ENCODE measurements around the gene ARHGAP19. TPM values are rescaled to one million over a fixed set of nuclear protein-coding genes. Genes with fewer than 3 reads are reported as not detected.
A peak's percentile ranks its signal among the peaks of the same experiment; 100 is the strongest.

The ARHGAP19 gene
- total and polyA plus RNA-seq, 9 of the 15 experiments (the other 6 are each of a cell fraction or from before 2014, with no cell fraction given): 14.8 to 49.5 (median 26.8) TPM

- TF ChIP-seq ZNF318 (IDR thresholded peaks at IDR 0.05; ENCODE audit: borderline replicate concordance in 1 of 2, low read depth in 1 of 2) (no peak), RFX5 (IDR thresholded peaks at IDR 0.05; ENCODE audit: low read depth, low read length) (no peak), TRIM25 (IDR thresholded peaks at IDR 0.05; ENCODE audit: borderline replicate concordance) (0 out of 2 replicates have a peak, but pooled peaks have one; percentile 1), HNRNPUL1 (IDR thresholded peaks at IDR 0.05; ENCODE audit: low read length) (no peak), MYC (IDR thresholded peaks at IDR 0.05; ENCODE audit: low read depth, low read length) (no peak), MYC (CRISPR knock-in tag; IDR thresholded peaks at IDR 0.05; ENCODE audit: borderline replicate concordance, low read depth) (no peak), ZKSCAN1 (IDR thresholded peaks at IDR 0.05; ENCODE audit: low read depth, low read length) (no peak), ZNF165 (CRISPR knock-in tag; IDR thresholded peaks at IDR 0.05; ENCODE audit: borderline replicate concordance) (no peak)
Measured at GRCh38 chr10:97333351-97333600, 40.8 kb upstream of the ARHGAP19 start (continued).

Data from K562 (cell line).